GM12801 (cell line): Measurements from ENCODE around the gene PADI2.

Source experiments
- TF ChIP-seq, protein P1 (sequence below): IDR thresholded peaks from one replicate; pipeline ENCODE4 v1.5.1; 2011; ENCODE audit warnings: control low read depth; ENCODE audit not compliant: insufficient read length; ENCODE audit errors: extremely low read depth

The PADI2 gene

DNA sequence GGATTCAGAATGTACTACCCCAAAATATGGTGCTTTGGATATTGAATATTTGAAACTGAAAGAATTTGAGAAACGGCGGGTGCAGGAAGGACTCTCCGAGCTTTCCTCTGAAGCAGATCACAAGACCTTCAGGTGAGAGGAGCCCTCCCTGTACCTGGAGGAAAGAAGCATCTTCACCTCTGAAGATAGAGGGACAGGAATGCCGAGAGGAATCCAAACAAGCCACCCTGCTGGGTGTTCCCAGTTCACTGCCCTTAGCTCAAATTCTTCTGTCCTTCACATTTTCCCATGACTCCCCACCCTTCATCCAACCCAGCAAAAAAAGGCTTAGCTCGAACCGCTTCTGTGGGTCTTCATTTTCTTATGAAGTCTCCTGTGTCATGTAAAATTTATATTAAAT is 18.2 kb upstream of the PADI2 start:
- TF ChIP-seq, protein P1, sequence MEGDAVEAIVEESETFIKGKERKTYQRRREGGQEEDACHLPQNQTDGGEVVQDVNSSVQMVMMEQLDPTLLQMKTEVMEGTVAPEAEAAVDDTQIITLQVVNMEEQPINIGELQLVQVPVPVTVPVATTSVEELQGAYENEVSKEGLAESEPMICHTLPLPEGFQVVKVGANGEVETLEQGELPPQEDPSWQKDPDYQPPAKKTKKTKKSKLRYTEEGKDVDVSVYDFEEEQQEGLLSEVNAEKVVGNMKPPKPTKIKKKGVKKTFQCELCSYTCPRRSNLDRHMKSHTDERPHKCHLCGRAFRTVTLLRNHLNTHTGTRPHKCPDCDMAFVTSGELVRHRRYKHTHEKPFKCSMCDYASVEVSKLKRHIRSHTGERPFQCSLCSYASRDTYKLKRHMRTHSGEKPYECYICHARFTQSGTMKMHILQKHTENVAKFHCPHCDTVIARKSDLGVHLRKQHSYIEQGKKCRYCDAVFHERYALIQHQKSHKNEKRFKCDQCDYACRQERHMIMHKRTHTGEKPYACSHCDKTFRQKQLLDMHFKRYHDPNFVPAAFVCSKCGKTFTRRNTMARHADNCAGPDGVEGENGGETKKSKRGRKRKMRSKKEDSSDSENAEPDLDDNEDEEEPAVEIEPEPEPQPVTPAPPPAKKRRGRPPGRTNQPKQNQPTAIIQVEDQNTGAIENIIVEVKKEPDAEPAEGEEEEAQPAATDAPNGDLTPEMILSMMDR, result no peak

DNA sequence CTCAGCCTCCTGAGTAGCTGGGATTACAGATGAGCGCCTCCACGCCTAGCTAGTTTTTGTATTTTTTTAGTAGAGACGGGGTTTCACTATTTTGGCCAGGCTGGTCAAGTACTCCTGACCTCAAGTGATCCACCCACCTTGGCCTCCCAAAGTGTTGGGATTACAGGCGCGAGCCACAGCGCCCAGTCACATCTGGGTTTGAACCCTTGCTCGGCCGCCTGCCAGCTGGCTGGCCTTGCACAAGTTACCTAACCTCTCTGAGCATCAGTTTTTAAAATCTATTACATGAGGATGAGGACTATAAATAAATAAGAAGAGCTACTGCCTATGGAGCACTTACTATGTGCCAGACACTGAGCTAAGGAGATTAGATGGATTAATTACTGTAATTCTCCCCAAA is 17.7 kb upstream of the PADI2 start:
- TF ChIP-seq, protein P1, result no peak

DNA sequence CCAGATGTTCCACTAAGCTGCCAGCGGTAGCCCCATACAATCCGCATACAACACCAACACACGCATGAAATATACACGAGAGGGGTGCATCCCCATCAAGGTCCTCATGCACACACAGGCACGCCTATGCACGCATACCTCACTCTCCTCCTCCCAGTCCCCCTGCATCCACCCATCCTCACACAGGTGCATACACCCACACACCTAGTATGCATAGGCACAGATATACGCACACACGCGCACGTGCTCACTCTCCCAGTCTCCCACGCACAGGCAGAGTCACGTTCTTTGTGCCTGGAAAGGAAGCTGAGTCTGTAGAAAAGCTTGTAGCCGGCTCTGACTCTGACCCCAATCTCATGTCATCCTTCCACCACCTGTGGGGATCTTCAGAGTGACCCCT is 16.9 kb upstream of the PADI2 start:
- TF ChIP-seq, protein P1, result no peak

DNA sequence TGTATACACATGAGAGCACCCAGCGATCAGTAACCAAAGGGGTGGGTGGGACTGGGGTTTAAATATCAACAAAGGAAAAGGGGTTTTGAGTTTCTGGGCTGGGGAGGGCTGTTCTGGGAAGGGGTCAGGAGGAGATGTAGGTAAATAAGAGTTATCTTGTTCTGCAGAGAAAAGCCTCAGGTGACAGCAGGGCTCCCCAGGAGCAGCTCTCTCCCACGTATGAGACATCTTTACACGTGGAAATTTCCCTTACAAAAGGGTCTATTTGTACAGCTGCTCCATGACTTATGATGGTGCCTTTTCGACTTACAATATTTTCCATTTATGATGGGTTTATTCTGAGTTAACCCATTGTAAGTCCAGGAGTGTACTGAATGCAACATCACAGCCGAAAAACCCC is 16.3 kb upstream of the PADI2 start:
- TF ChIP-seq, protein P1, result no peak

DNA sequence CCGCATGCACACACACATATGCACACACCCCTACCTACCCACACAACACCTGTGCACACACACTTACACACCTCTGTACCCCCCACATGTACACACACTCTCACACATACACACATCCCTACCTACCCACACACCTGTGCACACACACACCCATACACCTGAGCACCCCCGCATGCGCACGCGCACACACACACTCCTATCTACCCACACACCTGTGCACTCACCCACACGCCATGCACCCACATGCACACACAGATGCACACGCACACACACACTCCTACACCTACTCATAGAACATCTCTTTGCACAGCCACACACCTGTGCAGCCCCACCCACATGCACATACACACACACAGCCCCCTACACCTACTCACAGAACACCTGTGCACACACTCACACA is 15.5 kb upstream of the PADI2 start:
- TF ChIP-seq, protein P1, result no peak

DNA sequence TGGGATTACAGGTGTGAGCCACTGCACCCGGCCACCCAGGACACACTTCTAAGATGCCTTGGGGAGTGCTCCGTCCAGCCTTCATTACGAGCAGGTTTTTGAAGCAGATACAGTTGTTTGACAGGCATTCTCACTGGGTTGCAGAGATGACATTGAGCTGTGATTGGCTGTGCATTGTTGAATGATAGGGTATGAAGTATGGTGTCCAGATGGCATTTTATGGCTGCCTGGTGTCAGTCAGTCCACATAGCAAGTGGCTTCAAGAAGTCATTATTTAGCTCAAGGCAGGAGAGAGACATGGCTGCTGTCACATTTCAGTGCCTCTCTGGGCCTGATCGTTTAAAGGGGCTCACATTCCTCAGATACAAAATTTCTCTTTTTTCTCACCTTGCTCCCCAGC is 14.8 kb upstream of the PADI2 start:
- TF ChIP-seq, protein P1, result no peak

DNA sequence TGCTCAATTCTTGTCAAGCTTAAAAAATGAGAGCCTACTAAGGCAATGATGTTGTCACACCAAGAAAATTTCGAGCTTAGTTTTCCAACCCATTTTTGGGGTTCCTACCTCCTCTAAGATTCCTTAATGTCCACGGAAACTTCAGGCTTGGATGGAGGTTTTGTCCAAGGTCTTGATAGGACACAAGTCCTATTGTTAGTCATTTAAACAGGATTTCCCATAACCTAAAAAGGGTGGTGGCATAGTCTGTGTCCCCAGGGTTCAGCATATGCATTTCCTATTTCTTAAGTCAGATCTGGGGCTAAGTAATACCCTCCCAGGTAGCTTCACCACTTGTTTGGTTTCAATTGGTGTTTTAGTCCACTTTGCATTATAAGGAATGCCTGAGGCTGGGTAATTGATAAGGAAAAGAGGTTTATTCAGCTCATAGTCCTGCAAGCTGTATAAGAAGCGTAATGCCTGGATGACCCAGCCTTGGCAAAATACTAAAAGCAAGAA is 10.9 kb upstream of the PADI2 start:
- TF ChIP-seq, protein P1, result no peak

DNA sequence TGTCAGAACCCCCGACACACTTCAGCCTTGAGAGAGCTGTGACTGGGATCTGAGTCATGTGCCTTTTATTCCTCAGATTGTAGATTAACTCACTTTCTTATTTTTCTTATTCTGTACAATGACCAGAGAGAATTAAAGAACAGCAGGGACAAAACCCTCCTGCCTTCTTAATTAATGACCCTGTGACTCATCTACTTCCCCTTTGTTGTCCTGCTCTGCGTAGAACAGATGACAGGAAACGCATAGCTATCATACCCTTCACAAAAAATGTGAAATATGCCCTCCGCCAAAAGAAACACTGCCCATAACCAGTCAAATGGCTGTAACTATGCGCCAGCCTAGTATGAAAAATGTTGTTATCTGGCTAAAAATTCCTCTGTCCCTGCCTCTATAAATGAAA is 9.1 kb upstream of the PADI2 start:
- TF ChIP-seq, protein P1, result no peak
